PC-3 (cell line): ENCODE measurements around the gene NIFK. TPM values are rescaled to one million over a fixed set of nuclear protein-coding genes. Genes with fewer than 3 reads are reported as not detected.
"Not testable (repeated sequence)": the region's sequence is repeated elsewhere in the genome, so short reads cannot be mapped to it uniquely, and the experiment has no call there.

Source experiments
- ATAC-seq: fragments of 200-7000 bp; cut with Tn5 transposase; 2 replicates; pipeline ENCODE4 v1.9.1; 2020; ENCODE audit warnings: mild to moderate bottlenecking, moderate library complexity
- BruUV-seq: library from RNA; stranded (reverse); fragments of 400-500 nt; replicated peaks from 2 replicates; lab custom pipeline; 2021; lab: Mats Ljungman, UMichigan
- CTCF ChIA-PET: fragments of 300-600 bp; sonication (Branson Sonifier 250); formaldehyde crosslinking; loops from one replicate; lab custom pipeline; 2022; ENCODE audit warnings: antibody characterized with exemption; lab: Charles Lee
- POLR2A ChIA-PET: fragments of 300-600 bp; sonication (Branson Sonifier 250); formaldehyde crosslinking; loops from one replicate; lab custom pipeline; 2022; ENCODE audit warnings: antibody characterized with exemption; ENCODE audit not compliant: unreplicated experiment; lab: Charles Lee
- DNase-seq: peaks from one replicate; pipeline ENCODE4 v3.0.0-alpha.2; 2015
- H2AFZ ChIP-seq: fragments of 300-600 bp; sonication (generic); 2 replicates; pipeline ENCODE4 v1.6.0; 2016; ENCODE audit warnings: antibody characterized with exemption, low read length
- H3F3A ChIP-seq: fragments of 300-600 bp; sonication (generic); one replicate; pipeline ENCODE4 v1.6.0; 2017; ENCODE audit warnings: antibody characterized with exemption, low read length, control low read depth, mild to moderate bottlenecking; ENCODE audit not compliant: unreplicated experiment
- H3K27ac ChIP-seq: fragments of 300-600 bp; sonication (generic); 2 replicates; pipeline ENCODE4 v1.5.1; 2016; ENCODE audit warnings: mild to moderate bottlenecking, low read length
- H3K27me3 ChIP-seq: fragments of 300-600 bp; sonication (generic); 2 replicates; pipeline ENCODE4 v1.6.1; 2016; ENCODE audit warnings: low read length, mixed read lengths
- H3K36me3 ChIP-seq: fragments of 300-600 bp; sonication (generic); 2 replicates; pipeline ENCODE4 v1.6.1; 2016; ENCODE audit warnings: low read depth, mixed run types, low read length, mixed read lengths
- H3K4me1 ChIP-seq: fragments of 300-600 bp; sonication (generic); 2 replicates; pipeline ENCODE4 v1.5.1; 2016; ENCODE audit warnings: low read length; ENCODE audit not compliant: insufficient read depth
- H3K4me2 ChIP-seq: fragments of 300-600 bp; sonication (generic); 2 replicates; pipeline ENCODE4 v1.6.0; 2016; ENCODE audit warnings: low read length
- H3K4me3 ChIP-seq: fragments of 300-600 bp; sonication (generic); 2 replicates; pipeline ENCODE4 v1.5.1; 2016; ENCODE audit warnings: mild to moderate bottlenecking, low read length, mixed read lengths
- H3K79me2 ChIP-seq: fragments of 300-600 bp; sonication (generic); 2 replicates; pipeline ENCODE4 v1.6.1; 2017; ENCODE audit warnings: low read length, mixed read lengths
- H3K9ac ChIP-seq: fragments of 300-600 bp; sonication (generic); 2 replicates; pipeline ENCODE4 v1.6.0; 2016; ENCODE audit warnings: mild to moderate bottlenecking, low read length
- H3K9me2 ChIP-seq: fragments of 300-600 bp; sonication (generic); replicated peaks from 2 replicates; pipeline ENCODE4 v1.6.1; 2016; ENCODE audit warnings: mixed run types, low read length, mixed read lengths
- H3K9me3 ChIP-seq: fragments of 300-600 bp; sonication (generic); 2 replicates; pipeline ENCODE4 v1.6.1; 2016; ENCODE audit warnings: low read length, mixed read lengths
- H4K20me1 ChIP-seq: fragments of 300-600 bp; sonication (generic); 2 replicates; pipeline ENCODE4 v1.6.1; 2016; ENCODE audit warnings: low read length, mixed read lengths
- CTCF ChIP-seq: fragments of 300-600 bp; sonication (generic); conservative IDR thresholded peaks from 2 replicates; pipeline ENCODE4 v1.5.1; 2017; ENCODE audit warnings: antibody characterized with exemption, low read depth, mild to moderate bottlenecking, low read length
- EZH2 ChIP-seq: fragments of 300-600 bp; sonication (generic); IDR thresholded peaks from one replicate; pipeline ENCODE4 v1.6.1; 2017; ENCODE audit warnings: antibody characterized with exemption, mild to moderate bottlenecking, low read length; ENCODE audit not compliant: unreplicated experiment
- EZH2phosphoT487 ChIP-seq: fragments of 300-600 bp; sonication (generic); IDR thresholded peaks from 2 replicates; pipeline ENCODE4 v1.6.1; 2018; ENCODE audit warnings: mild to moderate bottlenecking, antibody characterized with exemption, low read length, borderline replicate concordance
- intact Hi-C: fragments of 100-400 bp; cut with micrococcal nuclease; formaldehyde crosslinking; loops from 2 replicates; pipeline ENCODE4 v1.9.0; 2023
- total RNA-seq: library from RNA; depleted of rRNA; stranded (reverse); fragments of >200 nt; gene quantifications from 2 replicates; pipeline ENCODE4 v1.2.3, GENCODE V29; 2014

The NIFK gene
- total RNA-seq, 1 experiment from 2014 or later, result 64.1 TPM

GRCh38 chr2:121705958-121706357, 30.7 kb downstream of the NIFK start:
- POLR2A ChIA-PET, result no interaction called here
- ATAC-seq, result no peak

GRCh38 chr2:121705390-121705789, 31.3 kb downstream of the NIFK start:
- ATAC-seq, result no peak
- Histone ChIP-seq H3K4me1 (peaks cover 19% of the 10 kb centered on the region), H3K27ac (no peak overlapping the region), H3K9me3 (no peaks in the 10 kb centered on the region), H3K4me2 (no peak overlapping the region), H3K9me2 (no peaks in the 10 kb centered on the region), H3K4me3 (no peak overlapping the region), H3K36me3 (no peaks in the 10 kb centered on the region), H3F3A (no peaks in the 10 kb centered on the region), H4K20me1 (no peaks in the 10 kb centered on the region), H2AFZ (no peak overlapping the region), H3K9ac (no peak overlapping the region), H3K27me3 (no peaks in the 10 kb centered on the region), H3K79me2 (no peaks in the 10 kb centered on the region)
- intact Hi-C loops, result no loop called here
- no peak for DNase-seq
- ChIA-PET POLR2A (no interaction called here), CTCF (no interaction called here)
- BruUV-seq, result no TSS peak
- TF ChIP-seq CTCF (no peak), EZH2 (no peak)

More at GRCh38 chr2:121705958-121706357, 30.7 kb downstream of the NIFK start:
- Histone ChIP-seq H3K27ac (no peak overlapping the region), H2AFZ (no peak overlapping the region), H3K27me3 (no peaks in the 10 kb centered on the region), H3K9me2 (no peaks in the 10 kb centered on the region), H3K9me3 (no peaks in the 10 kb centered on the region), H3K4me1 (peaks cover 16% of the 10 kb centered on the region), H3K9ac (no peak overlapping the region), H4K20me1 (no peaks in the 10 kb centered on the region), H3K4me3 (no peak overlapping the region), H3K79me2 (no peaks in the 10 kb centered on the region), H3K4me2 (no peak overlapping the region), H3F3A (no peaks in the 10 kb centered on the region), H3K36me3 (no peaks in the 10 kb centered on the region)
- TF ChIP-seq EZH2 (no peak), EZH2phosphoT487 (no peak), CTCF (no peak)
- DNase-seq, result no peak
- no TSS peak for BruUV-seq
- intact Hi-C loops, result no loop called here
- CTCF ChIA-PET, result no interaction called here

GRCh38 chr2:121701761-121702160, 34.9 kb downstream of the NIFK start:
- H2AFZ ChIP-seq, H3K4me3 ChIP-seq, BruUV-seq, POLR2A ChIA-PET, H3K9ac ChIP-seq, H3K27me3 ChIP-seq, H3K9me2 ChIP-seq, H3K4me2 ChIP-seq, H3K36me3 ChIP-seq, H3K79me2 ChIP-seq, intact Hi-C loops, H3K9me3 ChIP-seq, CTCF ChIA-PET, H3F3A ChIP-seq, H4K20me1 ChIP-seq, ATAC-seq: not testable (repeated sequence)
- Histone ChIP-seq H3K27ac (peak overlapping the region; percentile 39), H3K4me1 (peaks cover 45% of the 10 kb centered on the region)
- DNase-seq, result peak; percentile 55
